PC-3 (cell line): ENCODE data around the gene MYO19. TPM values are rescaled to one million over a fixed set of nuclear protein-coding genes. Genes with fewer than 3 reads are reported as not detected.
"Not testable (repeated sequence)": the region's sequence is repeated elsewhere in the genome, so short reads cannot be mapped to it uniquely, and the experiment has no call there.

Experiments
- ATAC-seq: fragments of 200-7000 bp; cut with Tn5 transposase; 2 replicates; pipeline ENCODE4 v1.9.1; 2020; ENCODE audit warnings: mild to moderate bottlenecking, moderate library complexity
- BruUV-seq: library from RNA; stranded (reverse); fragments of 400-500 nt; replicated peaks from 2 replicates; lab custom pipeline; 2021; lab: Mats Ljungman, UMichigan
- CTCF ChIA-PET: fragments of 300-600 bp; sonication (Branson Sonifier 250); formaldehyde crosslinking; loops from one replicate; lab custom pipeline; 2022; ENCODE audit warnings: antibody characterized with exemption; lab: Charles Lee
- POLR2A ChIA-PET: fragments of 300-600 bp; sonication (Branson Sonifier 250); formaldehyde crosslinking; loops from one replicate; lab custom pipeline; 2022; ENCODE audit warnings: antibody characterized with exemption; ENCODE audit not compliant: unreplicated experiment; lab: Charles Lee
- DNase-seq: peaks from one replicate; pipeline ENCODE4 v3.0.0-alpha.2; 2015
- H2AFZ ChIP-seq: fragments of 300-600 bp; sonication (generic); 2 replicates; pipeline ENCODE4 v1.6.0; 2016; ENCODE audit warnings: antibody characterized with exemption, low read length
- H3F3A ChIP-seq: fragments of 300-600 bp; sonication (generic); one replicate; pipeline ENCODE4 v1.6.0; 2017; ENCODE audit warnings: antibody characterized with exemption, low read length, control low read depth, mild to moderate bottlenecking; ENCODE audit not compliant: unreplicated experiment
- H3K27ac ChIP-seq: fragments of 300-600 bp; sonication (generic); 2 replicates; pipeline ENCODE4 v1.5.1; 2016; ENCODE audit warnings: mild to moderate bottlenecking, low read length
- H3K27me3 ChIP-seq: fragments of 300-600 bp; sonication (generic); 2 replicates; pipeline ENCODE4 v1.6.1; 2016; ENCODE audit warnings: low read length, mixed read lengths
- H3K36me3 ChIP-seq: fragments of 300-600 bp; sonication (generic); 2 replicates; pipeline ENCODE4 v1.6.1; 2016; ENCODE audit warnings: low read depth, mixed run types, low read length, mixed read lengths
- H3K4me1 ChIP-seq: fragments of 300-600 bp; sonication (generic); 2 replicates; pipeline ENCODE4 v1.5.1; 2016; ENCODE audit warnings: low read length; ENCODE audit not compliant: insufficient read depth
- H3K4me2 ChIP-seq: fragments of 300-600 bp; sonication (generic); 2 replicates; pipeline ENCODE4 v1.6.0; 2016; ENCODE audit warnings: low read length
- H3K4me3 ChIP-seq: fragments of 300-600 bp; sonication (generic); 2 replicates; pipeline ENCODE4 v1.5.1; 2016; ENCODE audit warnings: mild to moderate bottlenecking, low read length, mixed read lengths
- H3K79me2 ChIP-seq: fragments of 300-600 bp; sonication (generic); 2 replicates; pipeline ENCODE4 v1.6.1; 2017; ENCODE audit warnings: low read length, mixed read lengths
- H3K9ac ChIP-seq: fragments of 300-600 bp; sonication (generic); 2 replicates; pipeline ENCODE4 v1.6.0; 2016; ENCODE audit warnings: mild to moderate bottlenecking, low read length
- H3K9me2 ChIP-seq: fragments of 300-600 bp; sonication (generic); replicated peaks from 2 replicates; pipeline ENCODE4 v1.6.1; 2016; ENCODE audit warnings: mixed run types, low read length, mixed read lengths
- H3K9me3 ChIP-seq: fragments of 300-600 bp; sonication (generic); 2 replicates; pipeline ENCODE4 v1.6.1; 2016; ENCODE audit warnings: low read length, mixed read lengths
- H4K20me1 ChIP-seq: fragments of 300-600 bp; sonication (generic); 2 replicates; pipeline ENCODE4 v1.6.1; 2016; ENCODE audit warnings: low read length, mixed read lengths
- CTCF ChIP-seq: fragments of 300-600 bp; sonication (generic); conservative IDR thresholded peaks from 2 replicates; pipeline ENCODE4 v1.5.1; 2017; ENCODE audit warnings: antibody characterized with exemption, low read depth, mild to moderate bottlenecking, low read length
- EZH2 ChIP-seq: fragments of 300-600 bp; sonication (generic); IDR thresholded peaks from one replicate; pipeline ENCODE4 v1.6.1; 2017; ENCODE audit warnings: antibody characterized with exemption, mild to moderate bottlenecking, low read length; ENCODE audit not compliant: unreplicated experiment
- EZH2phosphoT487 ChIP-seq: fragments of 300-600 bp; sonication (generic); IDR thresholded peaks from 2 replicates; pipeline ENCODE4 v1.6.1; 2018; ENCODE audit warnings: mild to moderate bottlenecking, antibody characterized with exemption, low read length, borderline replicate concordance
- intact Hi-C: fragments of 100-400 bp; cut with micrococcal nuclease; formaldehyde crosslinking; loops from 2 replicates; pipeline ENCODE4 v1.9.0; 2023
- total RNA-seq: library from RNA; depleted of rRNA; stranded (reverse); fragments of >200 nt; gene quantifications from 2 replicates; pipeline ENCODE4 v1.2.3, GENCODE V29; 2014

MYO19 gene
- total RNA-seq, 1 experiment from 2014 or later: 143 TPM

- Histone ChIP-seq H3K9ac (no peak overlapping the region), H3K4me1 (no peaks in the 10 kb centered on the region; the same call in 1 of the 2 replicates), H3K36me3 (peaks cover 8% of the 10 kb centered on the region), H3K27me3 (peaks cover 8% of the 10 kb centered on the region; the same call in 1 of the 2 replicates), H2AFZ (no peak overlapping the region), H3K4me3 (no peak overlapping the region), H3K79me2 (peaks cover 33% of the 10 kb centered on the region), H3F3A (no peaks in the 10 kb centered on the region), H4K20me1 (no peaks in the 10 kb centered on the region), H3K9me3 (no peaks in the 10 kb centered on the region), H3K27ac (no peak overlapping the region), H3K4me2 (no peak overlapping the region), H3K9me2 (no peaks in the 10 kb centered on the region)
- BruUV-seq: no TSS peak
- ATAC-seq (no peak), DNase-seq (no peak)
- TF ChIP-seq CTCF: no peak
- no peak for TF ChIP-seq EZH2phosphoT487
- no peak for TF ChIP-seq EZH2
- intact Hi-C loops: no loop called here
- ChIA-PET CTCF (no interaction called here), POLR2A (no interaction called here)
These were observed 49.6 kb downstream of the MYO19 start for GRCh38 chr17:36485027-36485426.

GRCh38 chr17:36484021-36484420, 50.6 kb downstream of the MYO19 start:
- peaks cover 23% of the 10 kb centered on the region for H3K79me2 ChIP-seq
- intact Hi-C loops: loop anchor here (5.0 kb wide), 1 partner anchor 517 kb away; no protein-coding TSS in a partner anchor
- DNase-seq, H3K27ac ChIP-seq, H3K4me2 ChIP-seq, BruUV-seq, POLR2A ChIA-PET, H3F3A ChIP-seq, H3K27me3 ChIP-seq, CTCF ChIA-PET, H4K20me1 ChIP-seq, H3K4me3 ChIP-seq, H3K9me3 ChIP-seq, H3K4me1 ChIP-seq, H2AFZ ChIP-seq, ATAC-seq, H3K9ac ChIP-seq, H3K36me3 ChIP-seq, H3K9me2 ChIP-seq: not testable (repeated sequence)

DNA sequence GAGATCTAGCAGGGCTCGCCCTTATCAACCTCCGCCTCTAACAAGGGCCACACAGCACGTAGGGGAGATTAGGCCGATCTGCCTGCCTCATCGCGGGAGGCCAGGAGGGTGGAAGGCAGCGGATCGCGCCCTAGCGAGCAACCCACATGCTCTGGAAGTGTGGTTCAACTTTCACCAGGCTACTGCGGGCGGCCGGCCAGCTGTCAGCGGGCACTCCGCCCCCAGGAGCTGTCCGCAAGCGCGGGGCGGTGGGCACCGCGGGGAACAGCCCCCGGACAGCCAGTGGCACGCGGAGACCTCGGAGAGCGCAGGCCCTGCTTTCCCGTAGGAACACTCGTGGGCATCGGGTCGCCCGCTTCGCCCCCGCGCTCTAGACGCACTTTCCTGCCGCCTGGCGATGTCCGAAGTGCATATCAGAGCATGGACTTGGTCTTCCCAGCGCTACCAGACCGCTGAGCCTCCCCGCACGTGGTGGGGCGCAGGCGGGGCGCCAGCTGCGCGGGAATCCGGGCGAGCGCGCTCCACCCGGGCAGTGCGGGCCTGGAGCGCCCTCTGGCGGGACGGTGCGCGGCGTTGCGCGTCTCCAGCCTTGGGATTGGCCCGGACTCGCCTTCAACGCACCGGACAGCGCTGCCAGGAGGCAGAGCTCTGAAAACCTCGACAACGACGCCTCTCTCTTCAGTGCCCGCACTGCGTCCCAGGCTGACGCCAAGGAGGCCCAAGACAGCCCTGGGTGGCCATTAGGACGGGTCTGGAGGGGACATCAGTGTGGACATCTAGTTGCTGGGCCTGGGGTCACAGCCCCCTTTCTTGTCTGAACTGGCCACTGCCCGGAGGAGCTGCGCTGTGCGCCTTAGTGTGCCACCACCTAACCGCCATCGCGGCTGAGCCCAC, 51.8 kb downstream of the MYO19 start:
- no peaks in the 10 kb centered on the region for H3K9me2 ChIP-seq
- no peak for TF ChIP-seq EZH2phosphoT487
- peak; percentile 79 for TF ChIP-seq CTCF

More for the DNA sequence above, 51.8 kb downstream of the MYO19 start:
- H4K20me1 ChIP-seq: no peaks in the 10 kb centered on the region
- ATAC-seq: peak; percentile 60
- intact Hi-C loops: loop anchor here (5.0 kb wide), 1 partner anchor 516 kb away; no protein-coding TSS in a partner anchor
- peak; percentile 73 for DNase-seq
- H3K4me2 ChIP-seq: peak overlapping the region; percentile 54
- no peaks in the 10 kb centered on the region for H3K36me3 ChIP-seq
- POLR2A ChIA-PET: no interaction called here
- CTCF ChIA-PET: interaction anchor here (0.5 kb wide), 1 partner anchor 539 kb away, joined by 4 read pairs; no protein-coding TSS in a partner anchor
- H3K4me1 ChIP-seq: no peaks in the 10 kb centered on the region; the same call in 1 of the 2 replicates
- no peaks in the 10 kb centered on the region for H3F3A ChIP-seq
- H3K27ac ChIP-seq: no peak overlapping the region
- peaks cover 11% of the 10 kb centered on the region for H3K79me2 ChIP-seq
- H3K27me3 ChIP-seq: peaks cover 10% of the 10 kb centered on the region; the same call in 1 of the 2 replicates
- BruUV-seq: no TSS peak
- no peak overlapping the region for H3K9ac ChIP-seq
- peak overlapping the region; percentile 32; the same call in 1 of the 2 replicates for H3K4me3 ChIP-seq
- H3K9me3 ChIP-seq: no peaks in the 10 kb centered on the region
- peak overlapping the region; percentile 74 for H2AFZ ChIP-seq
